Eye (tissue), 1 donor: ENCODE data around the gene SPESP1.

ENCODE experiments used
- DNase-seq: peaks from one replicate; pipeline ENCODE4 v3.0.0-alpha.2; 2015

The SPESP1 gene

DNA sequence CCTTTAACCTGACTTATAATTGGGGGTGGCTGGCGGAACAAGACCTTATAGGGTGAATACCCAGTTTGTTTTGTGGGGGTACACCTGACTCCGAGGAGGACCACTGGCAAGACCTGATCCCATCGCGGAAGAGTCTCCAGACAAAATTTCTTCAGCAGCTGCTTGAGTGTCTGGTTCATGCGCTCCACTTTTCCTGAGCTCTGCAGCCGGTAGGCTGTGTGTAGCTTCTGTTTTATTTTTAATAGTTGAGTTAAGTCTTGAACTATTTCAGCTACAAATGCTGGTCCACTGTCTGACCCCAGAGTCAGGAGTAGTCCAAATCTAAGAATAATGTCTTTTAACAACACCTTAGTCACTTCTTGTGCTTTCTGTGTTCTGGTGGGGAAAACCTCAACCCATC lies 63.0 kb downstream of the SPESP1 start:
- no peak for DNase-seq

DNA sequence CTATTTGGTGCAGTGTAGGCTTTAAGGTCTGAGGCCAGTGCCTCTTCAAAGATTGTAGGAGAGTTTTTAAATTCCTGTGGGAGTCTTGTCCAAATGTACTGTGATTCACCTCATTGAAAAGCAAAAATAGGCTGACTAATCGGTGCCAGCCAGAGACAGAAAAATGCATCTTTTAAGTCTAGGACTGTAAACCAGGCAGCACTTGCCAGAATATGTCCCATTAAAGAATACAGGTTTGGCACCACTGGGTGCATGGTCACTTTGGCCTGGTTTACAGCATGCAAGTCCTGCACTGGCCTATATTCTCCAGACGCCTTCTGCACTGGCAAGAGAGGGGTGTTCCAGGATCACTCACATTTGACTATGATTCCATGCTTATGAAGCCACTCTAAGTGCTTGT lies 63.8 kb downstream of the SPESP1 start:
- no peak for DNase-seq

DNA sequence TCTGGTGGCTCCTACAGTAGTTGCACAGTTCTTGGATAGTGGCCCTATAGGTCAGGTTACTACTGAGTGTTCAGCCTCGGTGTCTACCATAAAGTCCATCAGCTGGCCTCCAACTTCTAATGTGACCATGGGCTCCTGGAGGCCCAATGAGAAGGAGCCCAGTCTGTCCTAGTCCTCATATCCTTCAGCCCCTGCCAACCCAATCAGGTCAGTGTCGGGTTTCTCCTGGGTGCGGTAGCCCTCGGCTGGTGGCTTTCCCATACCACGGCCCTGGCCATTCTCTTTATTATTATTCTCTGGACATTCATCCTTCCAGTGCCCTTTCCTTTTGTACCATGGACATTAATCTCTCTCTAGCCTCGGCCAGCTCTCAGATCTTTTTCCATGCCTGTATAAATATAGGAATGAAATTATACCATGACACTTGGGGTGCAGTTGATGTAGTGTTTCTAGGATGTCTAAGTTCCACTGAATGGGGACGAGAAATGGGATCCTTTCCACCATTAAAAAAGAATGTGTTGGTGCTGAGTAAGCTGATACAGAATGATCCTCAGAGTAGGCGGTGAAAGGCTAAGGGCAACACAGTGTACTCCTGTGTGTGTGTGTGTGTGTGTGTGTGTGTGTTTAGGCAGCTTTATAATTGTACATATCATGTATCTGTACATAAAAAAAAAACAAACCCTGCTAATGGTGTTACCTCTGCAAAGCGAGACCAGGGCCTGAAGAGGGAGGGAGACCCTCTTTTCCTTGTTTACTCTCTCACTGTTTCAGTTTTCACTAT lies 64.8 kb downstream of the SPESP1 start:
- no peak for DNase-seq
